Adipocyte (in vitro differentiated cells): Measurements from ENCODE around the gene PARK7.

ENCODE experiments used
- DNase-seq: peaks from one replicate; pipeline ENCODE4 v3.0.0-alpha.2; 2015; ENCODE audit warnings: low read depth
- H3K27me3 ChIP-seq: replicated peaks from 2 replicates; pipeline ENCODE4 v1.7.0; 2013; ENCODE audit warnings: mild to moderate bottlenecking, low read length, moderate library complexity; ENCODE audit not compliant: control insufficient read depth, insufficient read depth
- H3K36me3 ChIP-seq: 2 replicates; pipeline ENCODE4 v1.7.0; 2013; ENCODE audit warnings: low read length, mild to moderate bottlenecking, moderate library complexity; ENCODE audit not compliant: control insufficient read depth, insufficient read depth, severe bottlenecking
- H3K4me1 ChIP-seq: 2 replicates; pipeline ENCODE4 v1.7.0; 2013; ENCODE audit warnings: mild to moderate bottlenecking, low read length, moderate library complexity; ENCODE audit not compliant: control insufficient read depth, insufficient read depth
- H3K4me3 ChIP-seq: 2 replicates; pipeline ENCODE4 v1.7.0; 2013; ENCODE audit warnings: mild to moderate bottlenecking, low read length, moderate library complexity
- H3K9ac ChIP-seq: 2 replicates; pipeline ENCODE4 v1.7.0; 2013; ENCODE audit warnings: mild to moderate bottlenecking, low read length, moderate library complexity
- H3K9me3 ChIP-seq: 2 replicates; pipeline ENCODE4 v1.7.0; 2013; ENCODE audit warnings: mild to moderate bottlenecking, low read length, moderate library complexity; ENCODE audit not compliant: control insufficient read depth

The PARK7 gene

DNA sequence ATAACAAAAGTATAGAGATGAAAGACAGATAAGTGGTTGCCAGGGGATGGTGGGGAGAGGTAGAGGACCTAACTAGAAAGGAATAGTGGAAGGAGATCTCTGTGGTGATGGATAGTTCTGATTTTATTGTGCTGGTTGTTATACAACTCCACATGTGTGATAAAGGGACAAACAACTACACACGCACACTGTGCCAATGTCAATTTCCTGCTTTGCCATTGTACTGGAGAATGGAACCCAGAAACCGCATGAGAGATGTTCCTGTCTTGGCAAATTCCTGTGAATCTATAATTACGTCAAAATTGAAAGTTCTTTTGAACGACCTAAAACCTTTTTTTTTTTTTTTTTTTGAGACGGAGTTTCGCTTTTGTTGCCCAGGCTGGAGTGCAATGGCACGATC lies 31.9 kb upstream of the PARK7 start:
- DNase-seq: no peak
- peaks cover 22% of the 10 kb centered on the region for H3K27me3 ChIP-seq
- no peak overlapping the region for H3K9ac ChIP-seq
- no peak overlapping the region for H3K4me3 ChIP-seq
- no peaks in the 10 kb centered on the region for H3K4me1 ChIP-seq
- H3K9me3 ChIP-seq: no peaks in the 10 kb centered on the region
- H3K36me3 ChIP-seq: no peaks in the 10 kb centered on the region

DNA sequence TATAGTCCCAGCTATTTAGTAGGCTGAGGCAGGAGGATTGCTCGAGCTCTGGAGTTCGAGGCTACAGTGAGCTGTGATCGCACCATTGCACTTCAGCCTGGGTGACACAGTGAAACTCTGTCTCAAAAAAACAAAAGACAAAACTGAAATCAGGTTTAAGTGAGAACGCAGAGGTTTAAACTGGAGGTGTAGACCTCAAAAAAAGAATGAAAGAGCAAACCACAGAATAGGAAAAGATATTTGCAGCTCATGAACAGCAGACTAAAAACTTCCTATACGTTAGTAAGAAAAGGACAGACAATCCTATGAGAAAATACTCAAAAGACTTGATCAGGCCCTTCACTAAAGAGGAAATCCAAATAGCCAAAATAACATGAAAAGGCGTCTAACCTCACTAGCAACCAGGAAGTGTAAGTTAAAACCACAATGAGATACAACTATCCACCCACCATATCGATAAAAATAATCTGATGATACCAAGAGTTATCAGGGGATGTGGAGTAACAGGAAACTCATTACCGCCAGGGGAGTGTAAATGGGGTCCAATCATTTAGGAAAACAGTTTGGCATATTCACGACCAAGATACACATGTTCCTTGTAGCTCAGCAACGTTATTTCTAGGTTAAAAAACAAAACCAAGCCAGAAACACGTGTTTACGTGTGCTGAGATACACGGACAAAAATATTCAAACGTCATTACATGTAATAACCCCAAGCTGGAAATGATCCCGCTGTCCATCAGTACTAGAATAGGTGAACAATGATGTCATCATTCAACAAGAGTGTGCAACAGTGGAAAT lies 30.7 kb upstream of the PARK7 start:
- Histone ChIP-seq H3K4me1 (no peaks in the 10 kb centered on the region), H3K4me3 (no peak overlapping the region), H3K9ac (no peak overlapping the region), H3K9me3 (no peaks in the 10 kb centered on the region), H3K27me3 (peaks cover 33% of the 10 kb centered on the region), H3K36me3 (no peaks in the 10 kb centered on the region)
- DNase-seq: no peak

DNA sequence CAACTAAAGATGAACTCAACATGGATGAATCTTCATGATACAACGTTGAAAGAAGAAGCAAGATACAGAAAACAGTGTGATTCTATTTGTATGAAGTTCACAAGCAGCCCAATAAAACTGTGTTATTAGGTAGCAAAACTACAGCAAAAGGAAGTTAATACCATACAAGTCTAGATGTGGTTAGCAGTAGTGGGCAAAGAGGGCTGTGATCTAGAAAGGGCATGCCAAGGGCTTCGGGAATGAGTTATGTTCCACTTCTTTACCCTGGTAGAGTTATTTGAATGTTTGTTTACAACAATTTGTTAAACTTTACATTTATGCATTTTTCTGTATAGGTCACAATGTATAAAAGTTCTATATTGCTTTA lies 30.1 kb upstream of the PARK7 start:
- Histone ChIP-seq H3K9me3 (no peaks in the 10 kb centered on the region), H3K27me3 (peaks cover 33% of the 10 kb centered on the region)

DNA sequence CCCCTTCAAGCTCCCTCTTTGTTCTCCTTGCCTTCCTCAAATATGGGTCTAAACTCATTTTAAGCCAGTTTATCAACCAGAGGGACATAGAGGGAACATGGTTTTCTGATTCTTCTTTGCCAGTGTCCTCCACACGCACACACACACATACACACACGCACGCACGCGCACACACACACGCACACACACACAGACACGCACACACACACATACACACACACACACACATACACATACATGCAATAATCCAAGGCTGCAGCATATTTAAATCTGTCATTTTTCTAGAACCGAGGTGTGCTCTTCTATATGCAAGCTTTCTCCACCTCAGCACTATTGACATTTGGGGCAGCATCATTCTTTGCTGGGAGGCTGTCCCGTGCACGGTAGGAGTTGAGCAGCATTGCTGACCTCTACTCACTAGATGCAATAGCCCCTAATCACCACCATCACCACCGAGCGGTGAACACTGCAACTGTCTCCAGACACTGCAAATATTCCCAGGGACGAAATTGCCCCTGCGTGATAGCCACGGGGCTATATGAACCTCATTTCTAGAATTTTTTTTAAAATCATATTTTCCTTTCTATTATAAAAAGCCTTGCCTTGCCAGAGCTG lies 28.9 kb upstream of the PARK7 start:
- DNase-seq: no peak
- no peaks in the 10 kb centered on the region for H3K36me3 ChIP-seq
- no peaks in the 10 kb centered on the region for H3K9me3 ChIP-seq
- H3K4me3 ChIP-seq: no peak overlapping the region
- no peak overlapping the region for H3K9ac ChIP-seq
- H3K27me3 ChIP-seq: peaks cover 30% of the 10 kb centered on the region
- H3K4me1 ChIP-seq: no peaks in the 10 kb centered on the region

More for the DNA sequence above, 30.1 kb upstream of the PARK7 start:
- no peak overlapping the region for H3K4me3 ChIP-seq
- no peak overlapping the region for H3K9ac ChIP-seq
- no peak for DNase-seq
- H3K4me1 ChIP-seq: no peaks in the 10 kb centered on the region
- H3K36me3 ChIP-seq: no peaks in the 10 kb centered on the region

DNA sequence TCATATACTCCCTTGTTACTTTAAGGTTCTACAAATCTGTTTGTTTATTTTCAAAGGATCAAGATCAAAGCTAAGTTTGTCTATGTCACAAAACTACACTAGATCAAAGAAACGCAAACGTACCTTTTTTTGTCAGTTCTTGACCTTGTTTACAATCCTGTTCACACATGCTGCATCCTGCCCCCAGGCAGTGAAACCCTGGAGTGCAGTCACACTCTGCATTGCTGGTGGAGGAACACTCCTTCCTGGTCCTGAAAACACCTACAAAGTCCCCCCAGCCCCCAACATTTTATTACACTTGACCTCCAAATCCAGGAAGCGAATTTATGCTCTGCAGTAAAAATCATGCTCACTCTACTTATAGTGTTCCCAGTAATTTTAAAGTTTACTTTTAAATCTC lies 23.4 kb upstream of the PARK7 start:
- Histone ChIP-seq H3K9me3 (no peaks in the 10 kb centered on the region), H3K4me1 (peaks cover 12% of the 10 kb centered on the region), H3K9ac (no peak overlapping the region), H3K36me3 (no peaks in the 10 kb centered on the region), H3K4me3 (no peak overlapping the region), H3K27me3 (peaks cover 29% of the 10 kb centered on the region)
- DNase-seq: no peak

DNA sequence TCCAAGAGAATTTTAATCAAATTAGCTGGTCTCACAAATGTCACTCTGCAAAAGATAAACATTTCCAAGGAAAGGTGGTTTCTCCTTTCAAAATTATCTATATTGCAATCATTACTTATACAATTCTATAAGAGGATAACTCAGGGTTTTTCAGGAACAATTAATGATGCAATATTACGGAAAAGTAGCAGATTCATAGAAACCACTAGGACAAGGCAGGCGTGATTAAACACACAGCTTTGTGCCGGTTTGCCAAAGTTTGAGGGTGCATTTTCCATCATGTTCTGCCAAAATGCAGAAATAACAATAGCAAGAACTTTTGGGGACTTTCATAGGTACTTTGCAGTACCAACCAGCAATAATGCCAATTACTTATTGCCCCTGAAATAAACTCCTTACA lies 21.5 kb upstream of the PARK7 start:
- Histone ChIP-seq H3K36me3 (no peaks in the 10 kb centered on the region), H3K4me3 (no peak overlapping the region), H3K9ac (no peak overlapping the region), H3K27me3 (peaks cover 22% of the 10 kb centered on the region), H3K4me1 (peaks cover 12% of the 10 kb centered on the region), H3K9me3 (no peaks in the 10 kb centered on the region)
- no peak for DNase-seq

- H3K27me3 ChIP-seq: peaks cover 15% of the 10 kb centered on the region
- DNase-seq: no peak
- no peaks in the 10 kb centered on the region for H3K9me3 ChIP-seq
- H3K4me3 ChIP-seq: no peak within 1 kb of the TSS
- no peaks in the 10 kb centered on the region for H3K36me3 ChIP-seq
- peaks cover 12% of the 10 kb centered on the region for H3K4me1 ChIP-seq
- no peak within 1 kb of the TSS for H3K9ac ChIP-seq
These were observed 20.6 kb upstream of the PARK7 start, which contains the start of gene TNFRSF9 for GRCh38 chr1:7940745-7941436. TSS of gene TNFRSF9 (minus strand) at chr1:7940839. CDS start at chr1:7939994, 845 bp downstream.

DNA sequence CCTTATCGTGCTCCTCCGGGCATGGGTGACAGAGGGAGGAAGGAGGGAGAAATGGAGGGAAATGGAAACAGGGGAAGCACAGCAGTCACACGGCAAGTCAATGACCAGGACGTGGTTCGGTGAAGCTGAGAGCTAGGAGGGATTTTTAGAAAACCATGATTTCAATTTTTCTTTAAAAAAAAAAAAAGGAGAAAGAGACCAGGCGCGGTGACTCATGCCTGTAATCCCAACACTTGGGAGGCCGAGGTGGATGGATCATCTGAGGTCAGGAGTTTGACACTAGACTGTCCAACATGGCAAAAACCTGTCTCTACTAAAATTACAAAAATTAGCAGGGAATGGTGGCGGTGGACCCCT lies 20.1 kb upstream of the PARK7 start:
- Histone ChIP-seq H3K36me3 (no peaks in the 10 kb centered on the region), H3K4me3 (no peak overlapping the region), H3K9ac (no peak overlapping the region), H3K9me3 (no peaks in the 10 kb centered on the region), H3K27me3 (peaks cover 15% of the 10 kb centered on the region), H3K4me1 (peaks cover 12% of the 10 kb centered on the region)
- no peak for DNase-seq

GRCh38 chr1:7942214-7942921 lies 19.1 kb upstream of the PARK7 start:
- Histone ChIP-seq H3K9ac (no peak overlapping the region), H3K9me3 (no peaks in the 10 kb centered on the region), H3K4me1 (peaks cover 12% of the 10 kb centered on the region), H3K27me3 (peaks cover 12% of the 10 kb centered on the region), H3K4me3 (peak overlapping the region; percentile 59), H3K36me3 (no peaks in the 10 kb centered on the region)
- DNase-seq: peak; percentile 65

DNA sequence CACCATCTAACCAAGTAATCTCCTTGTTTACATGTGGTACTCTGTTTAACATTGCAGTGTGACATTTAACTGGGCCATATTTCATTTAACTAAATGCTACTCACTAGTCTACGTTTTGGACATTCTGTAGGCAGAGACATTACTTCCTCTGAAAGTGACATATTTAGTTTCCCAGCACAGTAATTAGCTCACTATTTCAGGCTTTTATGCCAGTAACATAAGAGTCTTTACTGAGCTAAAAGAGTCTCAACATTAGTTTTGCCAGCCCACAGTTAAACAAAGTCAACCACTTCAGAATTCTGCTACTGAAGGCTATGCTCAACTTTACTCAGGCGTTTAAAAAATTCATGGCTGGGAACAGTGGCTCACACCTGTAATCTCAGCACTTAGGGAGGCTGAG lies 18.3 kb upstream of the PARK7 start:
- H3K4me1 ChIP-seq: peaks cover 12% of the 10 kb centered on the region
- DNase-seq: no peak
- peaks cover 12% of the 10 kb centered on the region for H3K27me3 ChIP-seq
- no peaks in the 10 kb centered on the region for H3K36me3 ChIP-seq
- H3K9me3 ChIP-seq: no peaks in the 10 kb centered on the region
- H3K4me3 ChIP-seq: no peak overlapping the region
- no peak overlapping the region for H3K9ac ChIP-seq

GRCh38 chr1:7948960-7949359 lies 12.6 kb upstream of the PARK7 start:
- H3K9me3 ChIP-seq: no peaks in the 10 kb centered on the region
- no peaks in the 10 kb centered on the region for H3K36me3 ChIP-seq
- H3K4me1 ChIP-seq: peaks cover 4% of the 10 kb centered on the region
- H3K27me3 ChIP-seq: no peaks in the 10 kb centered on the region
- H3K4me3 ChIP-seq: no peak overlapping the region
- DNase-seq: peak; percentile 51
- no peak overlapping the region for H3K9ac ChIP-seq
